ENCODE data around the gene ERFL. TPM values are rescaled to one million over a fixed set of nuclear protein-coding genes. Genes with fewer than 3 reads are reported as not detected.

ERFL gene
- total and polyA plus RNA-seq, 2 experiments from 2014 or later, result 0.69 TPM; not detected in 1

GRCh38 chr19:41977916-41978315 lies 49.7 kb upstream of the ERFL start (continued):
- TF ChIP-seq, protein P1, sequence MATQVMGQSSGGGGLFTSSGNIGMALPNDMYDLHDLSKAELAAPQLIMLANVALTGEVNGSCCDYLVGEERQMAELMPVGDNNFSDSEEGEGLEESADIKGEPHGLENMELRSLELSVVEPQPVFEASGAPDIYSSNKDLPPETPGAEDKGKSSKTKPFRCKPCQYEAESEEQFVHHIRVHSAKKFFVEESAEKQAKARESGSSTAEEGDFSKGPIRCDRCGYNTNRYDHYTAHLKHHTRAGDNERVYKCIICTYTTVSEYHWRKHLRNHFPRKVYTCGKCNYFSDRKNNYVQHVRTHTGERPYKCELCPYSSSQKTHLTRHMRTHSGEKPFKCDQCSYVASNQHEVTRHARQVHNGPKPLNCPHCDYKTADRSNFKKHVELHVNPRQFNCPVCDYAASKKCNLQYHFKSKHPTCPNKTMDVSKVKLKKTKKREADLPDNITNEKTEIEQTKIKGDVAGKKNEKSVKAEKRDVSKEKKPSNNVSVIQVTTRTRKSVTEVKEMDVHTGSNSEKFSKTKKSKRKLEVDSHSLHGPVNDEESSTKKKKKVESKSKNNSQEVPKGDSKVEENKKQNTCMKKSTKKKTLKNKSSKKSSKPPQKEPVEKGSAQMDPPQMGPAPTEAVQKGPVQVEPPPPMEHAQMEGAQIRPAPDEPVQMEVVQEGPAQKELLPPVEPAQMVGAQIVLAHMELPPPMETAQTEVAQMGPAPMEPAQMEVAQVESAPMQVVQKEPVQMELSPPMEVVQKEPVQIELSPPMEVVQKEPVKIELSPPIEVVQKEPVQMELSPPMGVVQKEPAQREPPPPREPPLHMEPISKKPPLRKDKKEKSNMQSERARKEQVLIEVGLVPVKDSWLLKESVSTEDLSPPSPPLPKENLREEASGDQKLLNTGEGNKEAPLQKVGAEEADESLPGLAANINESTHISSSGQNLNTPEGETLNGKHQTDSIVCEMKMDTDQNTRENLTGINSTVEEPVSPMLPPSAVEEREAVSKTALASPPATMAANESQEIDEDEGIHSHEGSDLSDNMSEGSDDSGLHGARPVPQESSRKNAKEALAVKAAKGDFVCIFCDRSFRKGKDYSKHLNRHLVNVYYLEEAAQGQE (IDR thresholded peaks at IDR 0.05; ENCODE audit: unreplicated experiment), result no peak
- no peak for TF ChIP-seq STAT1 (IDR thresholded peaks at IDR 0.05; ENCODE audit: unreplicated experiment)
- TF ChIP-seq POLR2AphosphoS5 (IDR thresholded peaks at IDR 0.05; ENCODE audit: low read depth), result no peak
- no peak for TF ChIP-seq NANOG (IDR thresholded peaks at IDR 0.05; ENCODE audit: borderline replicate concordance)
- no peak for TF ChIP-seq EZH2 (IDR thresholded peaks at IDR 0.05; ENCODE audit: low read depth, unreplicated experiment)

DNA sequence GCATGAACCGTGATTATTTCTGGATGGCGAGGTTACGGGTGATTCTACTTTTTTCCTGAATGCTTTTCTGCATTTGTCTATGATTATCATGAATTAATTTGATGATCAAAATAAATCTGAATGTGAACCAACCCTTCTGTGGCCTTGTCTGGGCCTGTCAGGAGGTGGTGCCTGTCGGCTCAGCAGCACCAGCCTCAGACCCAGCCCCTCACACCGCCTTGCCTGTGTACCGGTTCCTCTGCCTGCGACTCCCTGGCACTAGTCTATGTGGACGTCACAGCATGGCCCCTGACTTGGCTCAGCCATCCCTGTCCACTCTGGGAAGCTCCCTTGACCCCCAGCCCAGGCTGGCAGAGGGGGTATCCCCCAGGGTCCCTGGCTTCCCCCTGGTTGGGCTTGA lies 46.4 kb upstream of the ERFL start:
- no peak for TF ChIP-seq EZH2phosphoT487 (IDR thresholded peaks at IDR 0.05; ENCODE audit: unreplicated experiment)
- Histone ChIP-seq H4K20me1 (replicated peaks; ENCODE audit: insufficient read depth) (peaks cover 4% of the 10 kb centered on the region; the same call in 1 of the 2 replicates), H3K27me3 (ENCODE audit: insufficient read depth) (no peaks in the 10 kb centered on the region), H3K9me2 (ENCODE audit: insufficient read depth) (no peaks in the 10 kb centered on the region), H3K79me2 (replicated peaks; ENCODE audit: insufficient read depth) (no peaks in the 10 kb centered on the region), H3K4me1 (ENCODE audit: insufficient read depth) (no peaks in the 10 kb centered on the region; the same call in 1 of the 2 replicates), H3K4me2 (no peak overlapping the region), H3K36me3 (ENCODE audit: insufficient read depth) (no peaks in the 10 kb centered on the region; the same call in 1 of the 2 replicates), H2AFZ (no peak overlapping the region), H3K27ac (ENCODE audit: low read depth) (no peak overlapping the region), H3F3A (replicated peaks; ENCODE audit: low read depth) (0 out of 2 replicates have a peak, but pooled peaks cover 4% of the 10 kb centered on the region), H3K4me3 (no peak overlapping the region)
- Mint-ChIP-seq H3K27ac (no peak overlapping the region), H3K9me3 (no peaks in the 10 kb centered on the region), H3K4me1 (no peaks in the 10 kb centered on the region), H3K27me3 (ENCODE audit: insufficient read depth, low read depth, poor library complexity) (peaks cover 4% of the 10 kb centered on the region), H3K4me3 (no peak overlapping the region), H3K36me3 (ENCODE audit: low read depth) (peaks cover 10% of the 10 kb centered on the region)
- no peak for DNase-seq (ENCODE audit: low spot score)
- no peak for ATAC-seq

DNA sequence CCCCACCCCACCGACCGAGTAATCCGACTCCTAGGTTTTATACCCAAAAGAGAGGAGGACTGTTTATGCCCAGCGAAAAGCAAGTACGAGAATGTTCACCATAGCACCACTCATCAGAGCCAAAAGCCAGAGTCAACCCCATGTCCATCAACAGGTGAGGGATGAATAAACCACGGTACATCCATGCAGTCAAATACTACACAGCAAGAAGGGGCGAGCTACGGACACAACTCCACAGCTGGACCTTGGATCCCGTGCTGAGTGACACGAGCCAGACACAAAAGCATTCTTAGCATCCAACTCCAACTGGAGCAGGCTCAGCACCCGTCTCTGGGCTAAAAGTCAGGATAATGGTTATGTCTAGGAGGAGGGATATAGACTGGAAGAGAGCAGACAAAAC lies 43.1 kb upstream of the ERFL start:
- H3K79me2 ChIP-seq (replicated peaks; ENCODE audit: insufficient read depth), result no peaks in the 10 kb centered on the region
- peaks cover 14% of the 10 kb centered on the region for H3K27me3 Mint-ChIP-seq (ENCODE audit: insufficient read depth, low read depth, poor library complexity)
- H3K36me3 ChIP-seq (ENCODE audit: insufficient read depth), result no peaks in the 10 kb centered on the region; the same call in 1 of the 2 replicates
- H3K4me2 ChIP-seq, result no peak overlapping the region
- H3K9me2 ChIP-seq (ENCODE audit: insufficient read depth), result no peaks in the 10 kb centered on the region
- H3F3A ChIP-seq (replicated peaks; ENCODE audit: low read depth), result 0 out of 2 replicates have a peak, but pooled peaks cover 4% of the 10 kb centered on the region
- no peak overlapping the region for H3K27ac Mint-ChIP-seq
- no peak overlapping the region for H2AFZ ChIP-seq
- DNase-seq (ENCODE audit: low spot score) (no peak), ATAC-seq (no peak)
- H3K4me3 Mint-ChIP-seq, result no peak overlapping the region; the same call in 2 of the 3 replicates
- peaks cover 3% of the 10 kb centered on the region; the same call in 2 of the 3 replicates for H3K4me1 Mint-ChIP-seq
- no peak for TF ChIP-seq ETS1 (IDR thresholded peaks at IDR 0.05)
- TF ChIP-seq STAT1 (IDR thresholded peaks at IDR 0.05; ENCODE audit: unreplicated experiment), result no peak
- no peak for TF ChIP-seq ZNF114 (CRISPR knock-in tag; IDR thresholded peaks at IDR 0.05)
- no peaks in the 10 kb centered on the region; the same call in 1 of the 2 replicates for H3K4me1 ChIP-seq (ENCODE audit: insufficient read depth)
- no peak overlapping the region for H3K27ac ChIP-seq (ENCODE audit: low read depth)
- H3K27me3 ChIP-seq (ENCODE audit: insufficient read depth), result no peaks in the 10 kb centered on the region
- no peak overlapping the region for H3K4me3 ChIP-seq
- H3K36me3 Mint-ChIP-seq (ENCODE audit: low read depth), result peaks cover 11% of the 10 kb centered on the region; the same call in 2 of the 3 replicates
- no peaks in the 10 kb centered on the region for H3K9me3 Mint-ChIP-seq
- peaks cover 4% of the 10 kb centered on the region; the same call in 1 of the 2 replicates for H4K20me1 ChIP-seq (replicated peaks; ENCODE audit: insufficient read depth)

Measured in GM23338 (cell line).